HUES64 (cell line): ENCODE data around the gene SLC17A1.

Source experiments
- H3K27ac ChIP-seq: 2 replicates; pipeline ENCODE4 v1.7.0; 2013; ENCODE audit warnings: low read depth, low read length, inconsistent platforms
- H3K27me3 ChIP-seq: 2 replicates; pipeline ENCODE4 v1.6.1; 2013; ENCODE audit warnings: mild to moderate bottlenecking, low read length; ENCODE audit not compliant: insufficient read depth
- H3K36me3 ChIP-seq: 2 replicates; pipeline ENCODE4 v1.6.1; 2013; ENCODE audit warnings: mild to moderate bottlenecking, low read length; ENCODE audit not compliant: insufficient read depth
- H3K4me1 ChIP-seq: 2 replicates; pipeline ENCODE4 v1.6.1; 2013; ENCODE audit warnings: mild to moderate bottlenecking, low read length, moderate library complexity; ENCODE audit not compliant: insufficient read depth
- H3K4me3 ChIP-seq: 2 replicates; pipeline ENCODE4 v1.5.1; 2013; ENCODE audit warnings: mild to moderate bottlenecking, low read length, moderate library complexity
- H3K9ac ChIP-seq: 2 replicates; pipeline ENCODE4 v1.6.1; 2013; ENCODE audit warnings: mild to moderate bottlenecking, low read depth, low read length
- H3K9me3 ChIP-seq: 2 replicates; pipeline ENCODE4 v1.6.1; 2013; ENCODE audit warnings: low read depth, low read length; ENCODE audit not compliant: insufficient read depth
- WGBS: fragments of 150-250, 120-280 bp; methylation state at CpG from one replicate; pipeline ENCODE4 v1.1.7; 2013; ENCODE audit warnings: missing lambda C conversion rate; 5-methylcytosine and 5-hydroxymethylcytosine counted together

The SLC17A1 gene

DNA sequence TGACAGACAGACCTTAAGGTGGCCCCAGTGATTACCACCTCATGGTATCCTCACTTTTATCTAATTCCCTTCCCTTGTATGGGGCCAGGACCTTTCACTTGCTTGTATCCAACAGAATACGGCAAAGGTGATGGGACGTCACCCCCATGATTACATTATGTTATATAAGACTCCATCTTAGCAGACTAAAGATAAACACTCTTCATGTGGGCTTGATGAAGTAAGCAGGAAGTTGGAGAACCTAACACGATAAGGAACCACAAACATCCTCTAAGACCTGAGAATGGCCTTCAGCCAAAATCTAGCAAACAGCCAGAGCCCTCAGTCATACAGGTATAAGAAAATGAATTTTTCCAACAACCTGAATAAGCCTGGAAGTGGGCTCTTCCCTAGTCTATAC lies 34.2 kb upstream of the SLC17A1 start:
- H3K9me3 ChIP-seq: no peaks in the 10 kb centered on the region
- no peaks in the 10 kb centered on the region for H3K27me3 ChIP-seq
- H3K9ac ChIP-seq: no peak overlapping the region
- H3K27ac ChIP-seq: no peak overlapping the region
- WGBS: 83% methylated on average over 2 of the region's 3 CpGs
- no peaks in the 10 kb centered on the region for H3K4me1 ChIP-seq
- no peaks in the 10 kb centered on the region for H3K36me3 ChIP-seq
- no peak overlapping the region for H3K4me3 ChIP-seq

- Histone ChIP-seq H3K4me3 (no peak overlapping the region), H3K36me3 (no peaks in the 10 kb centered on the region), H3K27ac (no peak overlapping the region), H3K27me3 (no peaks in the 10 kb centered on the region), H3K9ac (no peak overlapping the region), H3K4me1 (no peaks in the 10 kb centered on the region), H3K9me3 (no peaks in the 10 kb centered on the region)
- 88% methylated on average over 2 of the region's 2 CpGs for WGBS
Measured at GRCh38 chr6:25863360-25863759, 31.5 kb upstream of the SLC17A1 start.

DNA sequence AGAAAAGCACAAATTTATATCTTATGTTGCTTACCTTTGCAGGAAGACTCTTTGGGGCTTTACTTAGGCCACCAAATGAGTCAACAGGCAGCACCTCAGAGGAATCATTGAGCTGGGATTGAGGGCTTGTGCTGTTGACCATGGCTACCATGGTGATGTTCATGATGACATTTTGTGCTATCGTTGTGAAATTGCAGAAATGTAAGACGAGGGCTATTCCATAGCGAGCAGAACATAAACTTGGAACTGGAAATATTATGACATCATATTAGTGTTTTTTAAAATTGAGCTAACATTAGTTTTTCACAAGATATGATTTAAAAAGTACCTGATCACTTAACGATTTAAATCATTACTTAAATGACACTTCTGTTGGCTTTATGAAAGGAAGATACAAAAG lies 30.3 kb upstream of the SLC17A1 start:
- no peaks in the 10 kb centered on the region for H3K36me3 ChIP-seq
- no peak overlapping the region for H3K27ac ChIP-seq
- no peak overlapping the region for H3K4me3 ChIP-seq
- H3K27me3 ChIP-seq: no peaks in the 10 kb centered on the region
- no peaks in the 10 kb centered on the region for H3K9me3 ChIP-seq
- WGBS: 94% methylated on average over 4 of the region's 4 CpGs
- H3K4me1 ChIP-seq: no peaks in the 10 kb centered on the region
- no peak overlapping the region for H3K9ac ChIP-seq

GRCh38 chr6:25852756-25853155 lies 20.9 kb upstream of the SLC17A1 start:
- H3K4me3 ChIP-seq: no peak overlapping the region
- peaks cover 3% of the 10 kb centered on the region; the same call in 1 of the 2 replicates for H3K4me1 ChIP-seq
- no peaks in the 10 kb centered on the region for H3K27me3 ChIP-seq
- no peaks in the 10 kb centered on the region for H3K9me3 ChIP-seq
- no peak overlapping the region for H3K9ac ChIP-seq
- no peaks in the 10 kb centered on the region for H3K36me3 ChIP-seq
- no peak overlapping the region for H3K27ac ChIP-seq

- no peaks in the 10 kb centered on the region for H3K27me3 ChIP-seq
- no peak overlapping the region for H3K9ac ChIP-seq
- H3K9me3 ChIP-seq: no peaks in the 10 kb centered on the region
- H3K27ac ChIP-seq: no peak overlapping the region
- H3K4me3 ChIP-seq: no peak overlapping the region
- H3K4me1 ChIP-seq: peaks cover 3% of the 10 kb centered on the region; the same call in 1 of the 2 replicates
- 93% methylated on average over 1 of the region's 2 CpGs for WGBS
- no peaks in the 10 kb centered on the region for H3K36me3 ChIP-seq
Measured at GRCh38 chr6:25851961-25852360, 20.1 kb upstream of the SLC17A1 start.

GRCh38 chr6:25844518-25844917 lies 12.7 kb upstream of the SLC17A1 start:
- 99% methylated on average over 2 of the region's 2 CpGs for WGBS
- H3K27me3 ChIP-seq: no peaks in the 10 kb centered on the region
- no peaks in the 10 kb centered on the region for H3K36me3 ChIP-seq
- no peak overlapping the region for H3K4me3 ChIP-seq
- H3K9ac ChIP-seq: no peak overlapping the region
- H3K9me3 ChIP-seq: no peaks in the 10 kb centered on the region
- no peaks in the 10 kb centered on the region for H3K4me1 ChIP-seq
- no peak overlapping the region for H3K27ac ChIP-seq

GRCh38 chr6:25842526-25842925 lies 10.7 kb upstream of the SLC17A1 start:
- Histone ChIP-seq H3K9me3 (no peaks in the 10 kb centered on the region), H3K27me3 (no peaks in the 10 kb centered on the region), H3K9ac (no peak overlapping the region), H3K4me3 (no peak overlapping the region), H3K27ac (no peak overlapping the region), H3K4me1 (no peaks in the 10 kb centered on the region), H3K36me3 (no peaks in the 10 kb centered on the region)
- 100% methylated on average over 1 of the region's 1 CpG for WGBS

- no peak overlapping the region for H3K9ac ChIP-seq
- H3K27me3 ChIP-seq: no peaks in the 10 kb centered on the region
- WGBS: 87% methylated on average over 8 of the region's 8 CpGs
- H3K4me1 ChIP-seq: no peaks in the 10 kb centered on the region
- H3K36me3 ChIP-seq: no peaks in the 10 kb centered on the region
- H3K4me3 ChIP-seq: no peak overlapping the region
- H3K27ac ChIP-seq: no peak overlapping the region
- H3K9me3 ChIP-seq: no peaks in the 10 kb centered on the region
Measured at GRCh38 chr6:25835442-25836283, 3.8 kb upstream of the SLC17A1 start.

DNA sequence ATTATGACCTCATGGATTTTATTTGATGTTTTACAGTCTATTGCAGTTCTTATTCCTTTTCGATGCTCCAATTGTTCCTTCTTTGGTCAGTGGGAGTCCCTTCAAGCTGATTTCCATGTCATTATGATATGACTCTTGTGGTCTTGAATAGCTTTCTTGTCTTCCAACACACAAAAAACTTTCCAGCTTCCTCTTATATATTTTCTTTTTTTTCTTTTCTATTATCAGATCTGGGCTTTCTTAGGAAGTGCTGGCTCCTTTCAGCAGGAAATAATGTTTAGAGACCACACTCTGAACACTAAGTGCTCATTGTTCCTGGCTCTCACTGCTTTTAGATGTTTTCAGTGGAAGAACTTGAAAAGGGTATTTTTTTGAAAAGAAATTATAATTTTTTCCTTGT lies 3.1 kb upstream of the SLC17A1 start:
- no peak overlapping the region for H3K4me3 ChIP-seq
- H3K27me3 ChIP-seq: no peaks in the 10 kb centered on the region
- H3K36me3 ChIP-seq: no peaks in the 10 kb centered on the region
- H3K4me1 ChIP-seq: no peaks in the 10 kb centered on the region
- no peak overlapping the region for H3K9ac ChIP-seq
- 100% methylated on average over 1 of the region's 1 CpG for WGBS
- H3K9me3 ChIP-seq: no peaks in the 10 kb centered on the region
- H3K27ac ChIP-seq: no peak overlapping the region

GRCh38 chr6:25833136-25833535 lies 1.3 kb upstream of the SLC17A1 start:
- H3K27me3 ChIP-seq: no peaks in the 10 kb centered on the region
- no peak overlapping the region for H3K9ac ChIP-seq
- no peaks in the 10 kb centered on the region for H3K9me3 ChIP-seq

GRCh38 chr6:25832670-25833069 lies 818 bp upstream of the SLC17A1 start:
- no peak overlapping the region for H3K27ac ChIP-seq
- H3K36me3 ChIP-seq: no peaks in the 10 kb centered on the region
- H3K4me1 ChIP-seq: no peaks in the 10 kb centered on the region
- H3K9ac ChIP-seq: no peak overlapping the region
- H3K4me3 ChIP-seq: no peak overlapping the region
- no peaks in the 10 kb centered on the region for H3K9me3 ChIP-seq
- 93% methylated on average over 3 of the region's 3 CpGs for WGBS
- no peaks in the 10 kb centered on the region for H3K27me3 ChIP-seq

More at GRCh38 chr6:25833136-25833535, 1.3 kb upstream of the SLC17A1 start:
- Histone ChIP-seq H3K4me3 (no peak overlapping the region), H3K4me1 (no peaks in the 10 kb centered on the region), H3K27ac (no peak overlapping the region), H3K36me3 (no peaks in the 10 kb centered on the region)

GRCh38 chr6:25832307-25832662 lies 433 bp upstream of the SLC17A1 start:
- Histone ChIP-seq H3K9ac (no peak overlapping the region), H3K27me3 (no peaks in the 10 kb centered on the region), H3K36me3 (no peaks in the 10 kb centered on the region), H3K4me1 (no peaks in the 10 kb centered on the region), H3K27ac (no peak overlapping the region), H3K4me3 (no peak overlapping the region), H3K9me3 (no peaks in the 10 kb centered on the region)
